Lung (tissue), 12 donors: ENCODE results near the gene ITGB3. TPM values are rescaled to one million over a fixed set of nuclear protein-coding genes. Genes with fewer than 3 reads are reported as not detected.

Experiments
- ATAC-seq: fragments of 200-7000 bp; cut with Tn5 transposase; one replicate; pipeline ENCODE4 v1.9.1; 2020; ENCODE audit warnings: moderate number of reproducible peaks; ENCODE audit not compliant: insufficient read depth, low FRiP score
- DNase-seq, 3 donors: peaks; one replicate each; pipeline ENCODE4 v3.0.0-alpha.2; 2013 to 2017
- H3K27ac ChIP-seq, 2 donors: one replicate each; pipeline ENCODE4 v1.5.1; 2013; ENCODE audit warnings: mild to moderate bottlenecking in 2 of 2, moderate library complexity in 2 of 2, control low read depth in 1 of 2, inconsistent platforms in 1 of 2, low read depth in 1 of 2, low read length in 1 of 2
- H3K27me3 ChIP-seq, 3 donors: one replicate each; pipeline ENCODE4 v1.5.1; 2013; ENCODE audit warnings: low read length in 2 of 3; ENCODE audit not compliant: control insufficient read depth in 3 of 3, insufficient read depth in 3 of 3
- H3K36me3 ChIP-seq, 4 donors: one replicate each; pipeline ENCODE4 v1.5.1; 2013; ENCODE audit warnings: low read length in 4 of 4, mild to moderate bottlenecking in 1 of 4, moderate library complexity in 1 of 4; ENCODE audit not compliant: control insufficient read depth in 4 of 4, insufficient read depth in 4 of 4
- H3K4me1 ChIP-seq, 5 donors: one replicate each; pipeline ENCODE4 v1.5.1; 2013; ENCODE audit warnings: low read length in 5 of 5, mild to moderate bottlenecking in 2 of 5, moderate library complexity in 1 of 5; ENCODE audit not compliant: control insufficient read depth in 5 of 5, insufficient read depth in 5 of 5
- H3K4me3 ChIP-seq: one replicate; pipeline ENCODE4 v1.5.1; 2013; ENCODE audit warnings: mild to moderate bottlenecking, control low read depth, moderate library complexity
- H3K9ac ChIP-seq, 2 donors: one replicate each; pipeline ENCODE4 v1.5.1; 2013; ENCODE audit warnings: low read length in 2 of 2, control low read depth in 1 of 2; ENCODE audit not compliant: insufficient read depth in 1 of 2
- H3K9me3 ChIP-seq, 4 donors: one replicate each; pipeline ENCODE4 v1.5.1; 2013; ENCODE audit warnings: low read length in 3 of 4, mild to moderate bottlenecking in 1 of 4, moderate library complexity in 1 of 4; ENCODE audit not compliant: control insufficient read depth in 4 of 4, insufficient read depth in 3 of 4
- CTCF ChIP-seq: IDR thresholded peaks from 2 replicates; pipeline ENCODE4 v1.5.1; 2012; ENCODE audit warnings: mild to moderate bottlenecking; ENCODE audit errors: control extremely low read depth, extremely low read depth
- whole genome bisulfite sequencing, 2 donors: extraction: QIAGEN DNeasy Blood & Tissue Kit; methylation state at CpG; one replicate each; pipeline ENCODE4 v1.1.7; 2013; 5-methylcytosine and 5-hydroxymethylcytosine counted together
- polyA plus RNA-seq, 2 donors: library from polyadenylated mRNA; stranded (reverse); fragments of 200-250 nt; gene quantifications; one replicate each; pipeline ENCODE4 v1.2.1, GENCODE V29; 2013
- total RNA-seq, 2 donors: library from RNA; depleted of rRNA in 1 of 2; stranded (reverse); fragments of >200 nt in 1 of 2; gene quantifications; one replicate each; pipeline ENCODE4 v1.2.1, GENCODE V29; 2014 to 2021
- donor health status: control.
- donor health status: control.
- donor health status: Bipolar disorder and iron deficiency.
- donor health status: healthy.
- donor health status: DM: yes; HTN: yes; CAD: no.

ITGB3 gene
- total and polyA plus RNA-seq, 4 donors, result 1.3 to 15.9 (median 7.7) TPM

GRCh38 chr17:47320879-47321502, 67.4 kb downstream of the ITGB3 start:
- H3K9me3 ChIP-seq, result no peaks in the 10 kb centered on the region
- no peak for TF ChIP-seq CTCF
- peaks cover 0 to 10% (median 0%) of the 10 kb centered on the region in 5 donors for H3K4me1 ChIP-seq
- no peak overlapping the region for H3K9ac ChIP-seq
- no peak overlapping the region for H3K27ac ChIP-seq
- WGBS, 2 donors, result 77 to 87% methylated on average over 5 of the region's 5 CpGs
- no peak overlapping the region for H3K4me3 ChIP-seq
- no peaks in the 10 kb centered on the region for H3K36me3 ChIP-seq
- H3K27me3 ChIP-seq, result no peaks in the 10 kb centered on the region
- no peak for DNase-seq
- ATAC-seq, result no peak

- peak; percentile 97 for ATAC-seq
- peaks cover 0 to 10% (median 0%) of the 10 kb centered on the region in 5 donors for H3K4me1 ChIP-seq
- WGBS, 2 donors, result 1% methylated on average over 65 to 72 of the region's 72 CpGs
- no peaks in the 10 kb centered on the region for H3K36me3 ChIP-seq
- no peak for TF ChIP-seq CTCF
- no peaks in the 10 kb centered on the region for H3K9me3 ChIP-seq
- peak; percentile 85 to 96 (median 93) for DNase-seq
- H3K27ac ChIP-seq, result peak within 1 kb of the TSS; percentile 46 to 94
- H3K4me3 ChIP-seq, result peak within 1 kb of the TSS; percentile 65
- peak within 1 kb of the TSS; percentile 52 to 99 for H3K9ac ChIP-seq
- no peaks in the 10 kb centered on the region for H3K27me3 ChIP-seq
Measured at GRCh38 chr17:47323382-47324223, 70.0 kb downstream of the ITGB3 start, which contains the start of gene EFCAB13. Gene EFCAB13 (plus strand): TSS chr17:47323955. CDS start chr17:47328354, 4,399 bp downstream.

- peak overlapping the region; percentile 52 to 99 for H3K9ac ChIP-seq
- H3K4me1 ChIP-seq, result peaks cover 0 to 10% (median 0%) of the 10 kb centered on the region in 5 donors
- H3K36me3 ChIP-seq, result no peaks in the 10 kb centered on the region
- ATAC-seq, result peak; percentile 39
- peak overlapping the region; percentile 46 to 94 for H3K27ac ChIP-seq
- DNase-seq, result peak; percentile 42 to 89 (median 84)
- H3K27me3 ChIP-seq, result no peaks in the 10 kb centered on the region
- WGBS, 2 donors, result 11 to 13% methylated on average over 28 of the region's 28 CpGs
- no peak for TF ChIP-seq CTCF
- peak overlapping the region; percentile 65 for H3K4me3 ChIP-seq
- H3K9me3 ChIP-seq, result no peaks in the 10 kb centered on the region
Measured at GRCh38 chr17:47324224-47325020, 70.8 kb downstream of the ITGB3 start.
